GM12874 (cell line): ENCODE measurements around the gene MAPK4.

Experiments
- TF ChIP-seq, protein P1 (sequence below): IDR thresholded peaks from 2 replicates; pipeline ENCODE4 v1.5.1; 2011; ENCODE audit warnings: low read depth, mild to moderate bottlenecking, control low read depth, low read length, moderate library complexity; ENCODE audit not compliant: insufficient read depth

The MAPK4 gene

DNA sequence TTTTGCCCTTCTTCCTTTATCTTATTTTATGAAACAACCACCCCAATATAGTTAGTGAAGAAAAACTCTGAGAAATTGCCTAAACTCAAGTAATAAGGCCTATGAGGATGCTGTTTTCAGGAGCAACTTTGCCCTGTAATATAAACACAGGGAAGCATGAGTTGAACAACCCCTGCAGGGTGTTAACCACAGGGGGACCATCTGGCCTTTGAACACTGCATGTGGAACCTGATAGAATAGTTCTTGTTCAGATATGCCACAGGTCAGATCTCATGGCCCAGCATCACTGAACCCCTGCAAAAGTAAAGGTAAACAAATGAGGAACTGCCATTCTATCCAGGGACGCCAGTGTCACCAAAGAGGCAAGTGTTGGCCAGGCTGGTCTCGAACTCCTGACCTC, 82.6 kb downstream of the MAPK4 start:
- TF ChIP-seq, protein P1, sequence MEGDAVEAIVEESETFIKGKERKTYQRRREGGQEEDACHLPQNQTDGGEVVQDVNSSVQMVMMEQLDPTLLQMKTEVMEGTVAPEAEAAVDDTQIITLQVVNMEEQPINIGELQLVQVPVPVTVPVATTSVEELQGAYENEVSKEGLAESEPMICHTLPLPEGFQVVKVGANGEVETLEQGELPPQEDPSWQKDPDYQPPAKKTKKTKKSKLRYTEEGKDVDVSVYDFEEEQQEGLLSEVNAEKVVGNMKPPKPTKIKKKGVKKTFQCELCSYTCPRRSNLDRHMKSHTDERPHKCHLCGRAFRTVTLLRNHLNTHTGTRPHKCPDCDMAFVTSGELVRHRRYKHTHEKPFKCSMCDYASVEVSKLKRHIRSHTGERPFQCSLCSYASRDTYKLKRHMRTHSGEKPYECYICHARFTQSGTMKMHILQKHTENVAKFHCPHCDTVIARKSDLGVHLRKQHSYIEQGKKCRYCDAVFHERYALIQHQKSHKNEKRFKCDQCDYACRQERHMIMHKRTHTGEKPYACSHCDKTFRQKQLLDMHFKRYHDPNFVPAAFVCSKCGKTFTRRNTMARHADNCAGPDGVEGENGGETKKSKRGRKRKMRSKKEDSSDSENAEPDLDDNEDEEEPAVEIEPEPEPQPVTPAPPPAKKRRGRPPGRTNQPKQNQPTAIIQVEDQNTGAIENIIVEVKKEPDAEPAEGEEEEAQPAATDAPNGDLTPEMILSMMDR, result no peak

DNA sequence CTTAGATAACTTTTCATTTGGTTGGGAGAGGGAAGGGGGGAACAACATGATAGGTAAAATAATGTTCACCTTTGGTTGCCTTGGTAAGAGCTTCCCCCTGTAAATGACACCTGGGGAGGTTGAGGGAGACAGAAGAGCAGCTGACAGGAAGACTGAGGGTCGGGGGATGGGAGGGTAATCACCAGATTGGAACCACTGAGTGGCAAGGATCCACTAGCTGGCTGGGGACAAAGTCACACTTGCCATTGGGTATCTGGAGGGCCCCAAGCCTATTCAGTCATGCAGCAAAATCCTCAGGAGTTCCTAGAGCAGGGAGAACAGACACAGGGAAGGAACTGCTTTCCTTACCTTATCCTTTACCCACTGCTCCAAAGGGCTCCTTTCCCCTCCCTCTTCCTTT, 84.3 kb downstream of the MAPK4 start:
- TF ChIP-seq, protein P1, result no peak

DNA sequence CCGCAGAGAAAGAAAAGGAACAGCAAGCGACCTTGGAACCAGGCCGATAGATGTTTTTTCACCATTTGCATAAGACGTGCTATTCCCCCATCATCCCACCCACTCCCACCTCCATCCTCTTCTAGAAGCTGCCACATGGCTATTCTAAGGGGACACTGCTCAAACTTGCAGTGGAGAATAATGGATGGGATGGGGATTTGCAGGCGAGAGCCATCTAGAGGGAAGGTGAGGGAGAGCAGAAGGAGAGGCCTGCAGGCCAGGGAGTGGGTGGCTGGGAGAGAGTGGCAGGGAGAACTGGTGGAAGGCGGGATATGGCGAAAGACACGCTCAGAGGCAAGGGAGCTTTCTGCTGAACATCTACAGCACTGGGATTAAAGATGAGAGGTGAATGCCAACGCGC, 84.9 kb downstream of the MAPK4 start:
- TF ChIP-seq, protein P1, result peak; percentile 9; the same call in 1 of the 2 replicates

DNA sequence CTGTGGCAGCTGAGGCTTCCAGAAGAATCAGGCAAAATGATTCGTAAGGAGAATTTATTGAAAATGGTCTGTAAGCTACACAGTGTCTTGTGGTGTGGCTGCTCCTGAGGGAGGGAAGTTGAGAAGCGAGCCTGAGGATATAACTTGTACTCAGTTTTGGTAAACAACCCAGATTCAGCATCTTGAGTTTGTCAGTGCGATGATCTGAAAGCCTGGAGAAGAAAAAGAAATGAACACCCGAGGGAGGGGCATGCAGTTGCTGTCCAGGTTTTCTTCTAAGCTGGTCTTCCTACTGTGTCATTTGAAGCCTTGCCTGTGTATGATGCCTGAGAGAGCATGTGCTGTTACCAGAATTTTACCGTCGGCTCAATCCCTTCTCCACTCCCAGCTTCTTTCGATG, 87.3 kb downstream of the MAPK4 start:
- TF ChIP-seq, protein P1, result no peak

DNA sequence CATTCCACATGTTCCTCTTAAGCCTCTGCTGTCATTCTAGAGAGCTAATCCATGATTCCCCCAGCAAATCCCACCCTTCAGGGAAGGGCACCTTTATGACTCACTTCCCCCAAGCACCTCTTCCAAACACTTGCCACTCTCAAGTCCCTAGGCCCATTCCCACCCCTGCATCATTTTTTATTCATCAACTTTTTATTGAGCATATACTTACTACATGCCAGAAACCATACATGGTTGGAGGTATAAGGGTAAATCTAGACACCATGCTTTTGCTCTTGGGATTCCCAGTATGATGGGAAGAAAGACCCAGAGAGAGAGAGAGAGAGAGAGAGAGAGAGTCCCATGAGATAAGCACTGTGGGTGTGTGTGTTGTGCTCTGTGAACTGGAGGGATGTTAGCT, 87.9 kb downstream of the MAPK4 start:
- TF ChIP-seq, protein P1, result no peak

DNA sequence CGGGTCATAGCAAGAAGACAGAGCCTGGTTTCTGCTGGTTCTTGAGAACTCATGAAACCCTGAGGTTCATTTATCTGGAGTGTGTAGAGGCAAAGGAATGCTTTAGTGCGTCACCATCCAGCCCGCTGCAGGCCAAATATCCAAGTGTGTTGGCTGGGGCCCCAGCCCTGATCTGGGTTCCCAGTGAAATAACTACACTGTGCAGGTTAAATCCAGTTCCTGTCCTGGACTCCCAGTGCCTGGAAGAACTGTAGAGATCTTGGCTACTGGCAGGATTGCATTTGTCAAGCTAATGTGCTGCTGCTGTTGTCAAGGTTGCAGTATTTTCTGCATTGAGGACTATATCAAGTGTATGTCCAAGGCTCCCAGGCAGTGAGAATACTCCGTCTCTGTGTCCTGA, 89.9 kb downstream of the MAPK4 start:
- TF ChIP-seq, protein P1, result no peak

DNA sequence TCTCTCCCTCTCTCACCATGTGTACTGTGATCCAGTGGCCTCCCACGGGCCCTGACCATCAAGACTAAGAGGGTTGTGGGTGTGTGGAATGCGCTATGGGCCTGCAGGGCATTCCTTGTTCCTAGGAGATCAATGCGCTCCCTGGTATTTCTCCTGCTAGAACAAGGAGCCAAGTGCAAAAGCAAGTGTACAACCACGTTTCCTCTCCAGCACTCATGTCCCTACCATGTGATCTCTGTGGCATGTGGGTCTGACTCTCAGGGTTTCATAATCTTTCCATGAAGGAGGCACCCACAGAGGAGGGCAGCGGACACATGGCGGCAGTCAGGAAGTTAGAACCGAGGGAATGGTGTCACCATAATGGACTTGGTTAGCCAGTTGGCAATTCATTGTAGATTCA, 91.4 kb downstream of the MAPK4 start:
- TF ChIP-seq, protein P1, result no peak
